K562 (cell line): ENCODE data around the gene HAP1. TPM values are rescaled to one million over a fixed set of nuclear protein-coding genes. Genes with fewer than 3 reads are reported as not detected.

Experiments used
- BRD4 ChIP-seq: fragments of 200-600 bp; sonication (generic); IDR thresholded peaks from 2 replicates; pipeline ENCODE4 v1.6.1; 2017; ENCODE audit warnings: inconsistent platforms
- BRF1 ChIP-seq: IDR thresholded peaks from 3 replicates; pipeline ENCODE4 v1.6.1; 2011; ENCODE audit warnings: borderline replicate concordance, mild to moderate bottlenecking; ENCODE audit not compliant: insufficient read length; ENCODE audit errors: extremely low read depth
- ETV6 ChIP-seq, 3 experiments: fragments of 150-350 bp in 1 of 3; sonication (generic) in 1 of 3; formaldehyde crosslinking in 1 of 3; IDR thresholded peaks; 2 replicates each; pipeline versions ENCODE4 v1.6.1 to v1.8.0; 2014 to 2022; ENCODE audit warnings: borderline replicate concordance in 2 of 3, low read depth in 2 of 3, antibody characterized with exemption in 1 of 3, low read length in 1 of 3, mild to moderate bottlenecking in 1 of 3, missing genetic modification reagents in 1 of 3
- GABPB2 ChIP-seq: fragments of 250-450 bp; sonication (Bioruptor Pico); conservative IDR thresholded peaks from 2 replicates; pipeline ENCODE4 v1.5.1; 2021; ENCODE audit warnings: mild to moderate bottlenecking
- PHTF2 ChIP-seq: fragments of 250-450 bp; sonication (Bioruptor Pico); IDR thresholded peaks from 2 replicates; pipeline ENCODE4 v1.5.0; 2021; ENCODE audit warnings: mild to moderate bottlenecking
- SP1 ChIP-seq: sonication (generic); formaldehyde crosslinking; IDR thresholded peaks from 2 replicates; pipeline ENCODE4 v1.8.1; 2022; ENCODE audit warnings: mild to moderate bottlenecking, missing genetic modification reagents
- SP2 ChIP-seq: IDR thresholded peaks from 2 replicates; pipeline ENCODE4 v1.6.1; 2011; ENCODE audit warnings: mild to moderate bottlenecking, low read depth, low read length, moderate library complexity; ENCODE audit not compliant: poor library complexity, severe bottlenecking; ENCODE audit errors: extremely low read depth
- ZBTB11 ChIP-seq, 3 experiments: fragments of 200-800 bp in 1 of 3; fragments of 250-450 bp in 1 of 3; fragments of 450-650 bp in 1 of 3; sonication (Bioruptor Pico) in 1 of 3; sonication (Bioruptor generic) in 1 of 3; formaldehyde crosslinking in 1 of 3; IDR thresholded peaks; 2 replicates each; pipeline versions ENCODE4 v1.6.1 to v1.8.0; 2016 to 2022; ENCODE audit warnings: mild to moderate bottlenecking in 2 of 3, missing genetic modification characterization in 2 of 3, missing compliant biosample characterization in 1 of 3, moderate library complexity in 1 of 3
- ZNF408 ChIP-seq: fragments of 250-450 bp; sonication (Bioruptor Pico); IDR thresholded peaks from 2 replicates; pipeline ENCODE4 v1.4.0; 2020; ENCODE audit warnings: low read depth, mild to moderate bottlenecking, moderate library complexity
- polyA plus RNA-seq, 8 experiments: library from polyadenylated mRNA; depleted of rRNA in 4 of 8; stranded (reverse) in 5 of 8; unstranded in 3 of 8; fragments of >200 nt; fragmentation: Nextera tagmentation in 2 of 8; fragmentation: Illumina TruSeq in 1 of 8; extraction: Ambion mirVana in 2 of 8; extraction: Trizol in 1 of 8; gene quantifications; 2 replicates each; pipeline versions ENCODE4 v1.2.1 to v1.2.3, GENCODE V29; 2011 to 2014; ENCODE audit warnings: inconsistent platforms in 1 of 8, missing spikeins in 1 of 8
- total RNA-seq, 7 experiments: library from RNA; depleted of rRNA in 6 of 7; stranded (reverse); fragments of >200 nt in 6 of 7; fragmentation: Illumina TruSeq in 2 of 7; extraction: Trizol in 2 of 7; gene quantifications; 2 replicates each; pipeline versions ENCODE4 v1.2.1 to v1.2.3, GENCODE V29; 2011 to 2021; ENCODE audit warnings: low replicate concordance in 1 of 7
- TF ChIP-seq, protein P1 (sequence below), 2 experiments: fragments of 450-650 bp in 1 of 2; sonication (generic) in 1 of 2; formaldehyde crosslinking in 1 of 2; IDR thresholded peaks; 2 replicates each; pipeline versions ENCODE4 v1.7.1 to v1.9.0; 2016 to 2022; ENCODE audit warnings: inconsistent platforms in 1 of 2, mild to moderate bottlenecking in 1 of 2, missing genetic modification reagents in 1 of 2
- TF ChIP-seq, protein P2 (sequence below), 2 experiments: fragments of 450-650 bp in 1 of 2; sonication (generic) in 1 of 2; formaldehyde crosslinking; conservative IDR thresholded peaks; 2 replicates each; pipeline versions ENCODE4 v1.4.0 to v1.8.1; 2020 to 2022; ENCODE audit warnings: mild to moderate bottlenecking in 1 of 2, missing genetic modification reagents in 1 of 2

HAP1 gene
- total and polyA plus RNA-seq, 9 of the 15 experiments (the other 6 are each of a cell fraction or from before 2014, with no cell fraction given): under 0.01 to 0.09 (median 0.04) TPM; not detected in 6

DNA sequence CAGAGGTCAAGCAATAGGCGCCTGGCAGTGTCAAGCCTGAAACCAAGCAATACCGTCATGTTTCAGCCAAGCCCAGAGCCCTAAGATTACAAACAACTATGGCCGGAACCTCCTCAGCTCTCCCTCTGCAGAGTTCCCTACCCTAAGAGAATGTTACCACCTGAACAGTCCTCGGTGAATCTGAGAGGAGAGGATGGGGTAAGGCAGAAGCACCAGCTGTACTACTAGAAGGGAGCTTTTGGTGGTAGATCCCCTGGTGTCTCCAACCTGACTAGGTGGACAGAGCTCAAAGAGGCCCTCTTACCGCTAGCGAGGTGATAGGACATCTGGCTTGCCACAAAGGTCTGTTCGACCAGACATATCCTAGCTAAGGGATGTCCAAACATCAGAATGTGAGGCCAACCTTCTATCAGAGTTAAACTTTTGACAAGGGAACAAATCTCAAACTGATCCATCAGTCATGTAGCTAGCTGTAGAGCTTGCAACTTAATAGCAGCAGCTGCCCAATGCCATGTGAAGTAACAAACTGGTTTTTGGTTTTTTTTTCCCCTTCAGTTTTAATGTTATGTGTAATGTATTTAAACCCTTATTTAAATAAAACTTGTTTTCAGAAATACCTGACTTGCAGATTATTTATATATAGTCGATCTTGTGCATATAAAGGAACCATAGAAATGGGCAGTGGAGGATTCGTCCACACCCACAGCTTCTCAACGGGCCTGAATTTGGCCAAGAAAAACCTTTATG lies 43.2 kb downstream of the HAP1 start (continued):
- TF ChIP-seq, protein P1, sequence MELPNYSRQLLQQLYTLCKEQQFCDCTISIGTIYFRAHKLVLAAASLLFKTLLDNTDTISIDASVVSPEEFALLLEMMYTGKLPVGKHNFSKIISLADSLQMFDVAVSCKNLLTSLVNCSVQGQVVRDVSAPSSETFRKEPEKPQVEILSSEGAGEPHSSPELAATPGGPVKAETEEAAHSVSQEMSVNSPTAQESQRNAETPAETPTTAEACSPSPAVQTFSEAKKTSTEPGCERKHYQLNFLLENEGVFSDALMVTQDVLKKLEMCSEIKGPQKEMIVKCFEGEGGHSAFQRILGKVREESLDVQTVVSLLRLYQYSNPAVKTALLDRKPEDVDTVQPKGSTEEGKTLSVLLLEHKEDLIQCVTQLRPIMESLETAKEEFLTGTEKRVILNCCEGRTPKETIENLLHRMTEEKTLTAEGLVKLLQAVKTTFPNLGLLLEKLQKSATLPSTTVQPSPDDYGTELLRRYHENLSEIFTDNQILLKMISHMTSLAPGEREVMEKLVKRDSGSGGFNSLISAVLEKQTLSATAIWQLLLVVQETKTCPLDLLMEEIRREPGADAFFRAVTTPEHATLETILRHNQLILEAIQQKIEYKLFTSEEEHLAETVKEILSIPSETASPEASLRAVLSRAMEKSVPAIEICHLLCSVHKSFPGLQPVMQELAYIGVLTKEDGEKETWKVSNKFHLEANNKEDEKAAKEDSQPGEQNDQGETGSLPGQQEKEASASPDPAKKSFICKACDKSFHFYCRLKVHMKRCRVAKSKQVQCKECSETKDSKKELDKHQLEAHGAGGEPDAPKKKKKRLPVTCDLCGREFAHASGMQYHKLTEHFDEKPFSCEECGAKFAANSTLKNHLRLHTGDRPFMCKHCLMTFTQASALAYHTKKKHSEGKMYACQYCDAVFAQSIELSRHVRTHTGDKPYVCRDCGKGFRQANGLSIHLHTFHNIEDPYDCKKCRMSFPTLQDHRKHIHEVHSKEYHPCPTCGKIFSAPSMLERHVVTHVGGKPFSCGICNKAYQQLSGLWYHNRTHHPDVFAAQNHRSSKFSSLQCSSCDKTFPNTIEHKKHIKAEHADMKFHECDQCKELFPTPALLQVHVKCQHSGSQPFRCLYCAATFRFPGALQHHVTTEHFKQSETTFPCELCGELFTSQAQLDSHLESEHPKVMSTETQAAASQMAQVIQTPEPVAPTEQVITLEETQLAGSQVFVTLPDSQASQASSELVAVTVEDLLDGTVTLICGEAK (IDR thresholded peaks at IDR 0.05): no peak
- TF ChIP-seq, protein P1 (CRISPR knock-in tag; IDR thresholded peaks at IDR 0.05): 0 out of 2 replicates have a peak, but pooled peaks have one; percentile 16
- peak; percentile 27 for TF ChIP-seq SP1 (CRISPR knock-in tag)
- TF ChIP-seq ZNF408: no peak
- TF ChIP-seq, protein P2, sequence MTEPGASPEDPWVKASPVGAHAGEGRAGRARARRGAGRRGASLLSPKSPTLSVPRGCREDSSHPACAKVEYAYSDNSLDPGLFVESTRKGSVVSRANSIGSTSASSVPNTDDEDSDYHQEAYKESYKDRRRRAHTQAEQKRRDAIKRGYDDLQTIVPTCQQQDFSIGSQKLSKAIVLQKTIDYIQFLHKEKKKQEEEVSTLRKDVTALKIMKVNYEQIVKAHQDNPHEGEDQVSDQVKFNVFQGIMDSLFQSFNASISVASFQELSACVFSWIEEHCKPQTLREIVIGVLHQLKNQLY (CRISPR knock-in tag; conservative IDR thresholded peaks at IDR 0.05): no peak
- 0 out of 2 replicates have a peak, but pooled peaks have one; percentile 19 for TF ChIP-seq GABPB2
- 0 out of 2 replicates have a peak, but pooled peaks have one; percentile 23 for TF ChIP-seq BRD4
- no peak for TF ChIP-seq SP2
- no peak for TF ChIP-seq BRF1
- TF ChIP-seq ZBTB11 (CRISPR knock-in tag; IDR thresholded peaks at IDR 0.05): no peak
- TF ChIP-seq PHTF2 (CRISPR knock-in tag): no peak
- TF ChIP-seq ETV6 (IDR thresholded peaks at IDR 0.05; ENCODE audit: borderline replicate concordance in 1 of 2, low read depth in 2 of 2, low read length in 1 of 2): no peak
- 0 out of 2 replicates have a peak, but pooled peaks have one; percentile 16 for TF ChIP-seq ETV6 (CRISPR knock-in tag; IDR thresholded peaks at IDR 0.05; ENCODE audit: borderline replicate concordance)
